G401.6 (cell line): ENCODE measurements around the gene GRID1.

ENCODE experiments used
- FAIRE-seq: peaks from 2 replicates; lab custom pipeline; 2012; peaks lifted over from hg19 to GRCh38; lab: Jason Lieb, UNC

Gene GRID1

DNA sequence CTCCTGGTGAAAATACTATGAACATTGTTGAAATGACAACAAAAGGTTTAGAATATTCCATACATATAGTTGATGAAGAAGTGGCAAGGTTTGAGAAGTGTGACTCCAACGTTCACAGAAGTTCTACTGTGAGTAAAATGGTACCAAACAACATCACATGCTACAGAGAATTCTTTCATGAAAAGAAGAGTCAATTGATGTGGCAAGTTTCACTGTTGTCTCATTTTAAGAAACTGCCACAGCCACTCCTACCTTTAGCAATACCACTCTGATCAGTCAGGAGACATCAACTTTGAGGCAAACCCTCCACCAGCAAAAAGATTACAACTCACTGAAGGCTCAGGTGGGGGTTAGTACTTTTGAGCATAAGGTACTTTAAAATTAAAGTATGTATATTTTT lies 693.3 kb downstream of the GRID1 start:
- no peak for FAIRE-seq

DNA sequence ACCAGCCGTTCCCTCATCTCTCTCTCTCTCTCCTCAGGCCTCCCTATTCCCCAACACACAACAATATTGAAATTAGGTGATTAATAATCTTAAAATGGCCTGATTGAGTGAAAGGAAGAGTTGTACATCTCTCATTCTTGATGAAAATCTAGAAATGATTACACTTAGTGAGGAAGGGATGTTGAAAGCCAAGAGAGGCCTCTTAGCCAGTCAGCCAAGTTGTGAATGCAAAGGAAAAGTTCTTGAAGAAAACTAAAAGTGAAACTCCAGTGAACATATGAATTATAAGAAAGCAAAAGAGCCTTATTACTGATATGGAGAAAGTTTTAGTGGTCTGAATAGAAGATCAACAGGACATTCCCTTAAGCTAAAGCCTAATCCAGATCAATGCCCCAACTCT lies 695.1 kb downstream of the GRID1 start:
- no peak for FAIRE-seq

DNA sequence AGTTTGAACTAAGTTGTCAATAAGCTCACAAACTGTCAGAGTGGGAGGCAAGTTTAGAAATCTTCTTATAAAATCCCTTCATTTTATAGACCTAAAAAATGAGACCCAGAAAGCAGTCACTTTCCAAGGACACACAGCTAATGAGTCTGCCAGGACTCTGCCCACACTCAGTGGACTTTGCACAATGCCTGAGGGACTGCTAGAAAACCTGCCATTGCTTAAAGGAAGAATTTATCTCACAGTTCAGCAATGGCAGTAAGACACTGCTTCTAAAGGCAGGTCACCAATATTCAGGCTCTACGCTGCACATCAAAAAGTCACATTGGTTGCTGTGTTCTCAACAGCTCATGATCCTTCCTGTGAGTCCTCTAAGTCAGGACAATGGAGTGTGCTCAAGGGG lies 698.1 kb downstream of the GRID1 start:
- FAIRE-seq, result no peak

DNA sequence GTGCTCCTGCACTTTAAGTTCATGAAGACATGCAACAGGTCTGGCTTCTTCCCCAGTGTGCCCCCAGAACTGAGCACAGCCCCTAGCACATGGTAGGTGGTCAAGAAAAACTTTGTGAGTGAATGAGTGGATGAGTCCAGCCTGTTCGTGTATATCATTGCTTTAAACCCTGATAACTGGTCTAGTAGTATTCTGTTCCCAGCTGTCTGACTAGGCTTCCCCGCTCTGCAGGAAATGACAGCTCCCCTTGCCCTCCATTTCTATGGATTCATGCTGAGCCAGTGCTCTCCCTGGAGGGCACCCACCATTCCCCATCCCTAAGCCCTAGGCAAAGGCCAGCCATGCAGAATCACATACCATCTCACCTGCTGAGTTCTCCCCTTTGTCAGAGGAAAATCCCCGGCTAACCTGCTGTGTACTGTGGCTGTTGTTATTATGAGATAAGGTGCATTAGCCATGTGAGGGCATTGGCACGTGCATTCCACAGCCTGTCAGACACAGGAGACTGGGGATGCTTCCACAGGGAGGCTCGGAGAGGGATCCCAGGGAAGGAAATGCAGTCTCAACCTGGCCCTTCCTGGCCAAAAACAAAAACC lies 698.9 kb downstream of the GRID1 start:
- FAIRE-seq, result no peak

- FAIRE-seq, result no peak
Observed at GRCh38 chr10:85666987-85667386, 699.6 kb downstream of the GRID1 start.

- FAIRE-seq, result no peak
Observed at GRCh38 chr10:85666102-85666501, 700.5 kb downstream of the GRID1 start.

- FAIRE-seq, result no peak
Observed at GRCh38 chr10:85665681-85666080, 700.9 kb downstream of the GRID1 start.

GRCh38 chr10:85665078-85665477 lies 701.5 kb downstream of the GRID1 start:
- FAIRE-seq, result no peak

DNA sequence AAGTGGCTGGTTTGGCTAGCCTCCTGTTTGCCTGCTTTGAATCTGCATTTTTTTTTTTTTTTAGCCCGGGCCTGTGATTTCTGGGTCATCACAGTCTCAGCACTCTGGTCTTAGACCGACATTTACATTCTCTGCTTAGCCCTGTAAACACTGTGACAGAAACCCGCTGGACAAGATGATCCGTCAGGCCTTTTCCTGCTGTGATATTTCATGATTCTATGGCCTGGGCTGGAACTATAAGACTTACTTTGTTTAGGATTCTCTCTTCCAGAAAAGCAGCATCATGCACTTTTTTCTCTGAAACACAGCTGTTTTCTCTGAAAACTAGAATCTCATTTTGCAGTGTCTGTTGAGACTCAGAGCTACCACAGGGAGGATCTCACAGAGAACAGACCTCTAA lies 705.5 kb downstream of the GRID1 start:
- no peak for FAIRE-seq

GRCh38 chr10:85659331-85659730 lies 707.3 kb downstream of the GRID1 start:
- FAIRE-seq, result no peak

DNA sequence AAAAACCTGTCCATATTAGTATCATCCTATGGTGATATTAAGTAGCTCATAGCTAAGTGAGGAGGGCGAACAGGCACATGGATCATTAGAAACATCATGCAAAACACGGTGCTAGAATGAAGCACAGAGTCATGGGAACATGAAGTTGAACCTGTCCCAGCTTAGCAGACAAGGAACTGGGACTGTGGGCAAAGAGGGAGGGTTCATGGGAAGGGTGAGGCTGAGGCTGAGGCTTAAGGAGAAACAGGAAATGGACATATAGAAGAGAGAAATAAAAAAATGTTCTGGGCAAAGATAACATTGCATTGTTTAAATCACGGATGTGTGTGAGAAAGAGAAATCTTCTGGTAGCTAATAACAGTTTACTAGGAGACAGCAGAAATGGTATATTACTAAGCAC lies 708.1 kb downstream of the GRID1 start:
- FAIRE-seq, result no peak

GRCh38 chr10:85657476-85658113 lies 709.0 kb downstream of the GRID1 start:
- no peak for FAIRE-seq

DNA sequence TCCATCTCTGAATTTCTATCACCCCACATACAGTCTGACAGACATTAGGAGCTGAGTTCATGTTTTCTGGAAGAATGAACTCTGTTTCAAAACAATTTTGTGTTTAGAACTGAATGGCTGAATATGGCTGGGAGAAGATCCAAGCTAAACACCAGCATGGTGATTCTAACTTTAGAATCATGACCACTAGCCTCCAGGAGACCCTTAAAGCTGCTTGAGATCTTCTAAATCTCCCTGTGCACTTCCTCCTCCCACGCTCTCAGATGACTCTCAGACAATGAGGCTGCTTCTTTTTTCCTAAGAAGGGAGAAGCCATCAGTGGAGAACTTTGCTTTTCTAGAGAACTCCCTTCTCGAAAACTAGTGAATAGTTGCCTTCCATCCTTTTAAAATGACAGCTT lies 711.2 kb downstream of the GRID1 start:
- FAIRE-seq, result no peak

DNA sequence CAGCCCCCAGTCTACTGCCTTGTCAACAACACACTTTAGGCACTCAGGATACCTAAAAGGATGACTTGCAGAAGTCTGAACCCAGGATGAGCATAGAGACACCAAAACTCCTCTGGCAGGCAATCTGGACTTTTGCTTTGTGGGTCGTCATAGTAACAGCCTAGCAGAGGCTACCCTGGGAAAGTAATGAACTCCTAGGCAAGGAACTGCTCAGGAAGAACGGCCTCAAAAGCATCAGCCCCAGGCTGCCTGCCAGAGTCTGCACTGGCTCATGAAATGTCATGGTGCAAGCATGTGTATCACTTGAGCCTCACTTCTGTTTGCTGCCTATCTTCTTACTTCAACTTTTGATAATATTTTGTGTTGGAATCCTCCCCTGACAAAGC lies 715.1 kb downstream of the GRID1 start:
- FAIRE-seq, result no peak

DNA sequence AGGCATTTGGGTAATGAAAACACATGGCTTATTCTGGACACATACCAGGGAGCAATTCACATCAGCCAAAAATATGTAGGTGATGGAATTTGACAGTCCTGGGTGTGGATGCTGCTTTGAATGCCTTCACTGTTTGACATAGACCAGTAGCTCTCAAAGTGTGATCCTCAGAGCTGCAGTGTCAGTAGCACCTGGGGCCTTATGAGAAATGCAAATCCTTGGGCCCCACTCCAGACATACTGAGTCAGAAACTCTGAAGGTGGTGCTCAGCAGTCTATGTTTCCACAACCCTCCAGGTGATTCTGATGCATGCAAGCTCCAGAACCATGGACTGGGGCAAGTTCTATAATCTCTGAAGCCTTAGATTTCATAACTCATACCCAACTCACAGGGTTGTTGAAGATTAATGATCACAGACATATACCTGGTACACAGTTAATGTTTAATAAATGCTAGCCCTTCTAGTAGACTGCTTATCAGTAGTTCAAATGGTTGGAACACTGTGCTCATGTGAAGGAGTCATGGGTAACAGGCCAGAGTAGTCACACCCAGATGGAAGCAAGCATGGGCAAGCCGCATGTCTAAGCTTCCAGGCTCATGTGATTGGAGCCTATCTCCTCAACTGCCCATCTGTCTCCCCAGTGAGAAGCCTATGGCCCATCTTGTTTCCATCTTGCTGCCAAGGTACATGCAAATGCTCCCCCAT lies 715.7 kb downstream of the GRID1 start:
- FAIRE-seq, result no peak

DNA sequence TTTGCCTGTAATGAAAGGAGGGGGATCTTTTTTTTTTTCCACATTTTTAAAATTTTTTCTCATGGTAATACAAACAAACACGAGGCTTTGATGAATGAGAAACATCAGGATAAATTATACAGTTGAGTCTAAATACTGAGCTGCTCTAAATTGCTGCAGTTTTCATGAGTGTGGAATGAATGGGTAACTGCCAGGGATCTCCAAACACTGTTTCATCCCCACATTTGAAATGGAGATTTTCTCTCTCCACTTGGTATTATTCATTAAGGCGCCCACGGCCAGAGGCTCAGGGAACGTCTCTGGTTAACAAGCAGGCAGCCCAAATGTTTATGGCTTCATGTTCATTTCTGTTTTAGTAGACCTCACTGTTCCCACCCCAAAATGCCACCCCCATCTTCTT lies 717.1 kb downstream of the GRID1 start:
- FAIRE-seq, result no peak

DNA sequence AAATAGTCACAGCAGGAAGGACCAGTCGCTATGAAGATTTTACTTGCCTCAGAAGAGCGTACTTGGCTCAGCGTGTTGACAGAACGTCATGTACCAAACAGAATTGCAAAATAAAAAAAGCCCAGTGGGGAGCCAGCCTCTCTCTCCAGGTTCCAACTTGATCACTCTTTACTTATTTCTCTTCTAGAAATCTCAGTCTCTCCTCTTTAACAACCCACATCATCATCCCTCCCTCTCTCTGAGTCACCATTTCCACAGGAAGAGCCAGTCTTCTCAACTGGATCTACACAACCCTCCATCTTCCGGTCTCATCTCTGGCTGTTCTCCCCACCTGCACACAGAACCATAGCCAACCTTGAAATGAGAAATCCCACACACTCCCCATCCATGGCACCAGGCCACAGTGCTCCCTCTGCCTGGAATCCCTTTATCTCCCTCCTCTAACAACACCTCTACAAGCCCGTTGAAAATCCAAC lies 718.3 kb downstream of the GRID1 start:
- no peak for FAIRE-seq

DNA sequence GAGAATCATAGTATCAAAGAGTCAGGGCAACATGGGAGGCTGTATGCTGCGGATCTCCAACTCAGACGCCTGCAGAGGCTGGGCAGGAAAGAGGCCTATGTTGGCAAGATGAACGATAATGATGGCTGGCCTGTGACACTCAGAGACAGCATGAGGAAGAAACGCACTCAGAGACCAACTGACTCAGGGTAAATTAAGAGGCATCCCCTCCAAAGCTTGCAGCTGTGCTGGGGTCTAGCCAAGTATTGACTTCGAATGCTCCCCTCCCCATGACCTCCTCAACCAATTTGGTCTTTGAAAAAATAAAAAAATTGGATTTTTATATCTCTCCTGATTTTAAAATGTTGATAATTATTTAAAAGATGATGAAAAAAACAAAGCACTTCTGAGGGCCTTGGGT lies 718.9 kb downstream of the GRID1 start:
- FAIRE-seq, result no peak

GRCh38 chr10:85645926-85646711 lies 720.5 kb downstream of the GRID1 start:
- FAIRE-seq, result no peak

DNA sequence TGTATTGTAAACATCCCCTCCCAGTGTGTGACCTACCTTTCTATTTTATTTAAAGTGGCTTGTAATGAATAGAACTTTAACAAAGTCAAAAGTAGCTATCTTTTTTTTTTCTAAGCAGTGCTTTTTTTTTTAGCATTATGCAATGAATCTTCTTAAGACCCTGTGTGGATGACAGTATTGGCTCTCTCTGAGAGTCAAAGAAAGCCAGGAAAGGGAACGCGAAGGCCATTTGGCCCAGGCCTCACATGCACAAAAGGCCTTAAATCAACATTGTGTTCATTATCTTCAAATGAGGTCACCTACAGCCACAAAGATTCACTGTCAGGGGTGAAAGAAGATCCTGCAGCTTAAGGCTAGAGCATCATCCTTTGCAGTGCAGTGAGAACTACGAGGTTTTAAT lies 721.5 kb downstream of the GRID1 start:
- FAIRE-seq, result no peak

DNA sequence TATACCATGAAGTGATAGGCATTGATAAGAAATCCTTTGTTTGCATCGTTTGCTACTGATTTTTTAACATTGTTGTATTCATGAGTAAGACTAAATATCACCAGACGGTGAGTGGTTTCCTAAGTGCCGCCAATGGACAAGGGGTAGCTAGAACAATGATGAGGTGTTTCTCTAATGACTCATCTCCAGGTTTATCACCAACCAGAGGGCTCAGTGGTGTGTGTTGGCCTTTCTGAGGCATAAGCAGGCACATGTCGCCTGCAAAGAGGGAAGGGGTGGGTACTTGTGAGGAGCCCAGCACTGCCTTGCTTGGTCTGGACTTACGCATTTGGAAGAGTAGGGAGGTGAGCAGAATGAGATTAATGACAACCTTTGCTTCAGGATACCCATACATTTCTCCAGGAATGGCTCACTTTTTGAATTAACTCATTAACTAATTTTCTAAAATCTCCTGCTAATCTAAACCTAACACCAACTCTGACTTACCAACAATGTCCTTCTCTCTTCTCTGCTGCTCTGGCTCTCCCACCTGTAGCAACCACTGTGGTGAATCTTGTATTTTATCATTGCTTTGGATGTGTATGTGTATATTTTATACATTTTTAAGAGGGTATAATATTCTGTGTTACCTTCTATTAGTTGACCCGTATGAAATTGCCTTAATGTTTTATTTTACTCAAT lies 722.6 kb downstream of the GRID1 start:
- no peak for FAIRE-seq

GRCh38 chr10:85643171-85643844 lies 723.3 kb downstream of the GRID1 start:
- FAIRE-seq, result no peak
